Renal cortex interstitium (tissue), 3 donors: ENCODE measurements around the gene CATSPERE. TPM values are rescaled to one million over a fixed set of nuclear protein-coding genes. Genes with fewer than 3 reads are reported as not detected.

ENCODE experiments used
- polyA plus RNA-seq, 3 donors: library from polyadenylated mRNA; unstranded; fragments of 120-200 nt; gene quantifications; one replicate each; pipeline ENCODE4 v1.2.1, GENCODE V29; 2013; ENCODE audit not compliant: insufficient read length in 3 of 3

CATSPERE gene
- polyA plus RNA-seq, 3 donors: 1.5 to 2.4 (median 1.9) TPM

Other genes with a start within 250 kb of the CATSPERE start
- gene ADSS2, start 9.4 kb upstream of the CATSPERE start, polyA plus RNA-seq: 10 to 100 TPM; 54.2 to 64.1 (median 61.3) TPM
- gene DESI2, start 191.9 kb downstream of the CATSPERE start, polyA plus RNA-seq: 10 to 100 TPM; 43.5 to 54.3 (median 46.9) TPM